OCI-LY3 (cell line): Measurements from ENCODE around the gene ADTRP.

ENCODE experiments used
- H2AFZ ChIP-seq: fragments of 200-600, 300-600 bp; shearing (Covaris generic); 2 replicates; pipeline ENCODE4 v1.6.0; 2014; ENCODE audit warnings: antibody characterized with exemption, low read depth, low read length
- H3K27ac ChIP-seq: fragments of 200-600, 300-600 bp; sonication (generic); 2 replicates; pipeline ENCODE4 v1.5.1; 2014; ENCODE audit warnings: mild to moderate bottlenecking, low read length, moderate library complexity, mixed read lengths
- H3K27me3 ChIP-seq: fragments of 200-600, 300-600 bp; sonication (generic); 2 replicates; pipeline ENCODE4 v1.6.1; 2014; ENCODE audit warnings: low read depth, low read length, mixed read lengths
- H3K36me3 ChIP-seq: fragments of 200-600, 300-600 bp; sonication (generic); replicated peaks from 2 replicates; pipeline ENCODE3; 2014; ENCODE audit warnings: low read depth, low read length, mixed read lengths
- H3K4me1 ChIP-seq: fragments of 300-600, 200-600 bp; sonication (generic); 2 replicates; pipeline ENCODE4 v1.6.1; 2014; ENCODE audit warnings: low read length, mixed read lengths
- H3K4me2 ChIP-seq: fragments of 200-600, 300-600 bp; sonication (generic); 2 replicates; pipeline ENCODE4 v1.6.1; 2014; ENCODE audit warnings: low read length, mixed read lengths
- H3K4me3 ChIP-seq: fragments of 300-600, 200-600 bp; sonication (generic); 2 replicates; pipeline ENCODE4 v1.5.1; 2014; ENCODE audit warnings: antibody characterized with exemption, mild to moderate bottlenecking, low read length, moderate library complexity
- H3K79me2 ChIP-seq: fragments of 300-600, 200-600 bp; shearing (Covaris generic); 2 replicates; pipeline ENCODE4 v1.6.1; 2014; ENCODE audit warnings: mild to moderate bottlenecking, low read length, mixed read lengths
- H3K9ac ChIP-seq: fragments of 300-600, 200-600 bp; shearing (Covaris generic); 2 replicates; pipeline ENCODE4 v1.6.0; 2014; ENCODE audit warnings: mild to moderate bottlenecking, low read length, moderate library complexity
- H3K9me3 ChIP-seq: fragments of 200-600, 300-600 bp; shearing (Covaris generic); 2 replicates; pipeline ENCODE4 v1.6.1; 2014; ENCODE audit warnings: low read length, mixed read lengths; ENCODE audit not compliant: insufficient read depth
- H4K20me1 ChIP-seq: fragments of 200-600, 300-600 bp; sonication (generic); 2 replicates; pipeline ENCODE4 v1.6.1; 2016; ENCODE audit warnings: low read length, mixed read lengths; ENCODE audit not compliant: insufficient read depth
- CTCF ChIP-seq: fragments of 200-600, 300-600 bp; sonication (generic); IDR thresholded peaks from 2 replicates; pipeline ENCODE4 v1.5.1; 2014; ENCODE audit warnings: antibody characterized with exemption, low read length, low read depth
- EZH2phosphoT487 ChIP-seq: fragments of 200-600 bp; shearing (Covaris generic); IDR thresholded peaks from 2 replicates; pipeline ENCODE4 v1.6.1; 2018; ENCODE audit warnings: antibody characterized with exemption, mixed run types, low read depth

Gene ADTRP

GRCh38 chr6:11791354-11792107, 12.9 kb upstream of the ADTRP start:
- Histone ChIP-seq H4K20me1 (no peaks in the 10 kb centered on the region), H3K27me3 (no peaks in the 10 kb centered on the region), H3K36me3 (no peaks in the 10 kb centered on the region), H3K79me2 (no peaks in the 10 kb centered on the region), H3K4me1 (peaks cover 20% of the 10 kb centered on the region), H2AFZ (no peak overlapping the region), H3K27ac (no peak overlapping the region), H3K9me3 (no peaks in the 10 kb centered on the region), H3K9ac (no peak overlapping the region), H3K4me3 (no peak overlapping the region), H3K4me2 (no peak overlapping the region)
- no peak for TF ChIP-seq EZH2phosphoT487
- no peak for TF ChIP-seq CTCF

- Histone ChIP-seq H3K4me1 (peaks cover 33% of the 10 kb centered on the region), H3K27ac (no peak overlapping the region), H3K4me3 (no peak overlapping the region), H3K4me2 (no peak overlapping the region), H2AFZ (no peak overlapping the region), H3K36me3 (no peaks in the 10 kb centered on the region), H3K9me3 (no peaks in the 10 kb centered on the region), H3K27me3 (no peaks in the 10 kb centered on the region), H3K9ac (no peak overlapping the region), H3K79me2 (no peaks in the 10 kb centered on the region), H4K20me1 (no peaks in the 10 kb centered on the region)
- no peak for TF ChIP-seq CTCF
- TF ChIP-seq EZH2phosphoT487, result no peak
Observed at GRCh38 chr6:11789744-11790143, 11.1 kb upstream of the ADTRP start.

GRCh38 chr6:11788043-11788442, 9.4 kb upstream of the ADTRP start:
- H3K79me2 ChIP-seq, result no peaks in the 10 kb centered on the region
- H3K9ac ChIP-seq, result no peak overlapping the region
- no peaks in the 10 kb centered on the region for H3K36me3 ChIP-seq
- no peak overlapping the region for H2AFZ ChIP-seq
- H4K20me1 ChIP-seq, result no peaks in the 10 kb centered on the region
- H3K9me3 ChIP-seq, result no peaks in the 10 kb centered on the region
- H3K4me2 ChIP-seq, result no peak overlapping the region
- H3K4me3 ChIP-seq, result no peak overlapping the region
- peaks cover 9% of the 10 kb centered on the region for H3K27me3 ChIP-seq
- H3K27ac ChIP-seq, result no peak overlapping the region
- H3K4me1 ChIP-seq, result peaks cover 34% of the 10 kb centered on the region
- TF ChIP-seq CTCF (no peak), EZH2phosphoT487 (no peak)

GRCh38 chr6:11785774-11786579, 7.4 kb upstream of the ADTRP start:
- Histone ChIP-seq H4K20me1 (no peaks in the 10 kb centered on the region), H3K4me3 (peak overlapping the region; percentile 77), H3K79me2 (no peaks in the 10 kb centered on the region), H3K4me2 (peak overlapping the region; percentile 95), H3K9me3 (no peaks in the 10 kb centered on the region), H3K36me3 (no peaks in the 10 kb centered on the region), H3K9ac (peak overlapping the region; percentile 11), H3K27me3 (peaks cover 9% of the 10 kb centered on the region), H3K4me1 (peaks cover 34% of the 10 kb centered on the region), H3K27ac (peak overlapping the region; percentile 27), H2AFZ (peak overlapping the region; percentile 22; the same call in 1 of the 2 replicates)
- TF ChIP-seq CTCF, result no peak
- no peak for TF ChIP-seq EZH2phosphoT487
